Liver (tissue), 6 donors: ENCODE data around the gene PPM1D. TPM values are rescaled to one million over a fixed set of nuclear protein-coding genes. Genes with fewer than 3 reads are reported as not detected.

Source experiments
- RXRA ChIP-seq, 2 donors: IDR thresholded peaks; 2 replicates each; pipeline ENCODE4 v1.6.1; 2017 to 2018; ENCODE audit warnings: antibody characterized with exemption in 2 of 2, mild to moderate bottlenecking in 1 of 2
- YY1 ChIP-seq: IDR thresholded peaks from 2 replicates; pipeline ENCODE4 v1.6.1; 2016; ENCODE audit warnings: antibody characterized with exemption, mild to moderate bottlenecking
- polyA plus RNA-seq, 2 donors: library from polyadenylated mRNA; stranded (reverse) in 1 of 2; unstranded in 1 of 2; fragments of 200-250 nt in 1 of 2; fragments of >200 nt in 1 of 2; fragmentation: Nextera tagmentation in 1 of 2; extraction: Ambion mirVana in 1 of 2; gene quantifications; one replicate each; pipeline versions ENCODE4 v1.2.1 to v1.2.3, GENCODE V29; 2013 to 2015
- small RNA-seq: library from RNA; depleted of rRNA; stranded (forward); fragments of <200 nt; gene quantifications from one replicate; pipeline ENCODE3, GENCODE V24; 2014
- total RNA-seq, 2 donors: library from RNA; depleted of rRNA; stranded (reverse); fragments of >200 nt; gene quantifications; one replicate each; pipeline ENCODE4 v1.2.3, GENCODE V29; 2014
- TF ChIP-seq, protein P1 (sequence below): IDR thresholded peaks from 2 replicates; pipeline ENCODE4 v1.6.1; 2016; ENCODE audit warnings: antibody characterized with exemption
- donor health status: healthy.
- donor health status: healthy.
- donor health status: healthy.

PPM1D gene
- total and polyA plus RNA-seq, 4 donors, result 2.0 to 8.7 (median 5.0) TPM

DNA sequence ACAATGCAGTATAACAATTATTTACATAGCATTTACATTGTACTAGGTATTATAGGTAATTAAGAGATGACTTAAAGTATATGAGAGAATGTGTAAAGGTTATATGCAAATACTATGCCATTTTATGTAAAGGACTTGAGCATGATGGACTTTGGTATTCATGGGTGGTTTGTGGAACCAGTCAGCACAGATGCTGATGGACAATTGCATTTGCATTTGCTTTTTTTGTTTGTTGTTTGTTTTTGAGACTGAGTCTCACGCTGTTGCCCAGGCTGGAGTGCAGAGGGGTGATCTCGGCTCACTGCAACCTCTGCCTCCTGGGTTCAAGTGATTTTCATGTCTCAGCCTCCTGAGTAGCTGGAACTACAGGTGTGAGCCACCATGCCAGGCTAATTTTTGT is 113.6 kb downstream of the PPM1D start (continued):
- TF ChIP-seq, protein P1, sequence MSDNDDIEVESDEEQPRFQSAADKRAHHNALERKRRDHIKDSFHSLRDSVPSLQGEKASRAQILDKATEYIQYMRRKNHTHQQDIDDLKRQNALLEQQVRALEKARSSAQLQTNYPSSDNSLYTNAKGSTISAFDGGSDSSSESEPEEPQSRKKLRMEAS, result no peak
- TF ChIP-seq RXRA (IDR thresholded peaks at IDR 0.05), result no peak
- TF ChIP-seq YY1, result no peak

Small RNA genes lying within 50 kb of the gene (small RNA-seq; reads per million reads assigned to genes)
- gene AC011921.2, result not detected
- gene RN7SL606P, result not detected
- not detected for gene RNU6-623P

Other genes starting within 250 kb of the PPM1D start
- 100 to 1,000 TPM in 1 of 2 donors, 10 to 100 TPM in 1; 70.9 to 103 TPM for gene USP32, start 208.1 kb upstream of the PPM1D start, total RNA-seq
- 10 to 100 TPM; 11.6 to 14.9 TPM for gene USP32, start 208.1 kb upstream of the PPM1D start, polyA plus RNA-seq
- not detected for gene CHCT1, start 177.7 kb upstream of the PPM1D start, total RNA-seq
- not detected for gene CHCT1, start 177.7 kb upstream of the PPM1D start, polyA plus RNA-seq
- 10 to 100 TPM; 12.6 to 17.3 TPM for gene APPBP2, start 74.0 kb upstream of the PPM1D start, total RNA-seq
- gene APPBP2, start 74.0 kb upstream of the PPM1D start, polyA plus RNA-seq, result 1 to 10 TPM; 4.6 to 5.9 TPM
- 10 to 100 TPM; 10.3 to 24.6 TPM for gene BCAS3, start 77.7 kb downstream of the PPM1D start, total RNA-seq
- gene BCAS3, start 77.7 kb downstream of the PPM1D start, polyA plus RNA-seq, result 1 to 10 TPM; 5.8 to 10.0 TPM